Activated CD8-positive, alpha-beta T cell treated with anti-CD3 and anti-CD28 coated beads for 36 hours (primary cell): ENCODE measurements around the gene PAK1. TPM values are rescaled to one million over a fixed set of nuclear protein-coding genes. Genes with fewer than 3 reads are reported as not detected.

ENCODE experiments used
- ATAC-seq: fragments of 200-7000 bp; cut with Tn5 transposase; one replicate; pipeline ENCODE4 v1.10.0; 2021; ENCODE audit warnings: mild to moderate bottlenecking, moderate library complexity
- CTCF ChIA-PET: fragments of 350-600 bp; sonication (Branson Sonifier 250); formaldehyde crosslinking; loops from one replicate; lab custom pipeline; 2021; ENCODE audit warnings: antibody characterized with exemption; lab: Charles Lee
- POLR2A ChIA-PET: fragments of 350-600 bp; sonication (Branson Sonifier 250); formaldehyde crosslinking; loops from one replicate; lab custom pipeline; 2021; ENCODE audit warnings: antibody characterized with exemption; lab: Charles Lee
- DNase-seq: peaks from one replicate; pipeline ENCODE4 v3.0.0-alpha.2; 2020
- H3K27ac Mint-ChIP-seq: one replicate; pipeline ENCODE4 v1.8.0; 2021; ENCODE audit warnings: mild to moderate bottlenecking, mixed read lengths
- H3K27me3 Mint-ChIP-seq: one replicate; pipeline ENCODE4 v1.8.0; 2021; ENCODE audit warnings: mixed read lengths
- H3K36me3 Mint-ChIP-seq: one replicate; pipeline ENCODE4 v1.8.0; 2021; ENCODE audit warnings: low read depth, mixed read lengths
- H3K4me1 Mint-ChIP-seq: one replicate; pipeline ENCODE4 v1.8.0; 2021; ENCODE audit warnings: low read depth, mixed read lengths
- H3K4me3 Mint-ChIP-seq: one replicate; pipeline ENCODE4 v1.8.0; 2021; ENCODE audit warnings: mild to moderate bottlenecking, moderate library complexity, mixed read lengths
- H3K9me3 Mint-ChIP-seq: one replicate; pipeline ENCODE4 v1.8.0; 2021; ENCODE audit warnings: mixed read lengths
- intact Hi-C: fragments of 100-400 bp; cut with micrococcal nuclease; formaldehyde crosslinking; loops from one replicate; pipeline ENCODE4 v1.10.0; 2022
- total RNA-seq, 2 experiments: library from RNA; stranded (reverse); gene quantifications; one replicate each; pipeline ENCODE4 v1.2.3, GENCODE V29; 2021
- TF ChIP-seq, protein P1 (sequence below): fragments of 200-600 bp; IDR thresholded peaks from one replicate; pipeline ENCODE4 v1.8.0; 2022; ENCODE audit warnings: antibody characterized with exemption, mild to moderate bottlenecking

PAK1 gene
- total RNA-seq, 2 experiments from 2014 or later = 43.8 to 49.9 TPM

DNA sequence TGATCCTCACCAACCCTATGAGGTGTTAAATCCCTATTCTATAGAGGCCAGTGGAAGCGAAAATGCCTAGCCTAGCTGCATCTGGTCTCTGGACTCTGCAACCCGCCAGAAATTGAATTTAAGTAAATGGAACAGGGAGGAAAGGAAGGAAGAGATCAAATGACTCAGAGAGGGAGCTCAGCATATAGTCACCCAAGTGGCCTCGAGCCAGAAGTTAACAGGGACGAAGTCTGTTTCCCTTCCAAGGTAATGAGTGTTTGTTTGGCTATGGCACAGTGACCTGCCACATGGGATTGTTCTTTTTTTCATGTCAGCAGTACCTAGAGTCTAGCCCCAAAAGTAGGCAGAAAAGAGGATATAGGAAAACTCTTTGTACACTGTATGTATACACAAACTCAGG is 66.3 kb downstream of the PAK1 start:
- ATAC-seq (no peak), DNase-seq (no peak)
- POLR2A ChIA-PET = no interaction called here
- Mint-ChIP-seq H3K4me1 (peaks cover 53% of the 10 kb centered on the region), H3K36me3 (peaks cover 11% of the 10 kb centered on the region), H3K4me3 (no peak overlapping the region), H3K27ac (no peak overlapping the region), H3K27me3 (no peaks in the 10 kb centered on the region), H3K9me3 (no peaks in the 10 kb centered on the region)
- intact Hi-C loops = no loop called here
- CTCF ChIA-PET = no interaction called here
- TF ChIP-seq, protein P1, sequence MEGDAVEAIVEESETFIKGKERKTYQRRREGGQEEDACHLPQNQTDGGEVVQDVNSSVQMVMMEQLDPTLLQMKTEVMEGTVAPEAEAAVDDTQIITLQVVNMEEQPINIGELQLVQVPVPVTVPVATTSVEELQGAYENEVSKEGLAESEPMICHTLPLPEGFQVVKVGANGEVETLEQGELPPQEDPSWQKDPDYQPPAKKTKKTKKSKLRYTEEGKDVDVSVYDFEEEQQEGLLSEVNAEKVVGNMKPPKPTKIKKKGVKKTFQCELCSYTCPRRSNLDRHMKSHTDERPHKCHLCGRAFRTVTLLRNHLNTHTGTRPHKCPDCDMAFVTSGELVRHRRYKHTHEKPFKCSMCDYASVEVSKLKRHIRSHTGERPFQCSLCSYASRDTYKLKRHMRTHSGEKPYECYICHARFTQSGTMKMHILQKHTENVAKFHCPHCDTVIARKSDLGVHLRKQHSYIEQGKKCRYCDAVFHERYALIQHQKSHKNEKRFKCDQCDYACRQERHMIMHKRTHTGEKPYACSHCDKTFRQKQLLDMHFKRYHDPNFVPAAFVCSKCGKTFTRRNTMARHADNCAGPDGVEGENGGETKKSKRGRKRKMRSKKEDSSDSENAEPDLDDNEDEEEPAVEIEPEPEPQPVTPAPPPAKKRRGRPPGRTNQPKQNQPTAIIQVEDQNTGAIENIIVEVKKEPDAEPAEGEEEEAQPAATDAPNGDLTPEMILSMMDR = no peak

DNA sequence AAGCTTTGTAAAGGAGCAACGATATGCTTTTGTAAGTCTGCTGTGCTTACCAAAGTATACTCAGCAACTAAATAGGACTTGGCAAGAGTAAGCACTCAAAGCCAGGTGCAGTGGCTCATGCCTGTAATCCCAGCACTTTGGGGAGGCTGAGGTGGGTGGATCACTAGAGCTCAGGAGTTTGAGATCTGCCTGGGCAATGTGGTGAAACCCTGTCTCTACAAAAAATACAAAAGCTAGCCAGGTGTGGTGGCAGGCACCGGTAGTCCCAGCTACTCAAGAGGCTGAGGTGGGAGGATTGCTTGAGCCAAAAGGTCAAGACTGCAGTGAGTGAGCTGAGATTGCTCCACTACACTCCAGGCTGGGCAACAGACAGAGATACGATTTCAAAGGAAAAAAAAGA is 67.5 kb downstream of the PAK1 start:
- Mint-ChIP-seq H3K27me3 (no peaks in the 10 kb centered on the region), H3K36me3 (peaks cover 13% of the 10 kb centered on the region), H3K4me1 (peaks cover 58% of the 10 kb centered on the region), H3K4me3 (no peak overlapping the region), H3K9me3 (no peaks in the 10 kb centered on the region), H3K27ac (no peak overlapping the region)
- POLR2A ChIA-PET = no interaction called here
- TF ChIP-seq, protein P1 = no peak
- ATAC-seq (no peak), DNase-seq (no peak)
- intact Hi-C loops = no loop called here
- CTCF ChIA-PET = interaction anchor here (1.0 to 1.1 kb wide), 2 partner anchors 14 to 280 kb away, joined by 3 read pairs; no protein-coding TSS in a partner anchor

DNA sequence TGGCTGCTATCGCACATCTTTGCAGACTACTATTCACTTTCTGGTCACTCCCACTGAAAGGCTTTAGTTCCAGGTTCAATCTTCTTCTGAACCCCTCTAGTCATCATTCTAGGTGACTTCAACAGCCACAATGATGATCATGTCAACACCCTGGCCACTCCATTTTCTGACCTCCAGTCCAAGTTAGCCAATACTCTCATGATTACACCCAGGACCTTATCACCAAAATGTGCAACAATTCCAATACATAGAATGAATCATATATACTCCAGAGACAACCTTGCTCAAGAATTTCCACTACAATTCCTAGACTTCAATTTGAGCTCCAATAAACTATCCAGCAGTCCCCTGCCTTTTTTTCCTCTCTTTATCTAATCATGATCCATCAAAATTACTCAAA is 70.7 kb downstream of the PAK1 start:
- peaks cover 15% of the 10 kb centered on the region for H3K36me3 Mint-ChIP-seq
- DNase-seq (no peak), ATAC-seq (no peak)
- H3K27me3 Mint-ChIP-seq = no peaks in the 10 kb centered on the region
- TF ChIP-seq, protein P1 = no peak
- peaks cover 43% of the 10 kb centered on the region for H3K4me1 Mint-ChIP-seq
- no peak overlapping the region for H3K27ac Mint-ChIP-seq
- H3K9me3 Mint-ChIP-seq = no peaks in the 10 kb centered on the region
- POLR2A ChIA-PET = interaction anchor here (1.4 kb wide), 1 partner anchor 8 kb away, joined by 5 read pairs; no protein-coding TSS in a partner anchor
- no peak overlapping the region for H3K4me3 Mint-ChIP-seq
- CTCF ChIA-PET = interaction anchor here (0.9 kb wide), 1 partner anchor 8 kb away, joined by 3 read pairs; no protein-coding TSS in a partner anchor
- intact Hi-C loops = no loop called here

DNA sequence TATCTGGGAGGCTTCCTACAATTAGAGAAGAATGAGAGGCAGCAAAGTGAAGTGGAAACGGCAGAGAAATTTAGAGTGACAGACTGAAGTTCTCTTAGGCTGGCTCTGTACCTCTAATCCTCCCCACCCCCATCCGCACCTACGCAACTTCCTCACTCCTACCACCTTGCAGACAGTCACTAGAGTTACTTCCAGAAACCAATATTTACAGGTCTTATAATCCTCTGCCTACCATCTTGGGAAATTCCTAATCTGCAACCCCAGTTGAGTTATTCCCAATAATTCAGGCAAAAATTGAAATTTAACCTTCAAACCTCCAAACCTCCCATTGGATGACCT is 71.7 kb downstream of the PAK1 start:
- no peaks in the 10 kb centered on the region for H3K9me3 Mint-ChIP-seq
- ChIA-PET POLR2A (no interaction called here), CTCF (interaction anchor here (2.2 kb wide), 1 partner anchor 9 kb away, joined by 7 read pairs; no protein-coding TSS in a partner anchor)
- H3K27ac Mint-ChIP-seq = peak overlapping the region; percentile 18
- H3K36me3 Mint-ChIP-seq = peaks cover 17% of the 10 kb centered on the region
- ATAC-seq = no peak
- intact Hi-C loops = no loop called here
- TF ChIP-seq, protein P1 = no peak
- H3K4me3 Mint-ChIP-seq = no peak overlapping the region
- H3K27me3 Mint-ChIP-seq = no peaks in the 10 kb centered on the region
- peak; percentile 23 for DNase-seq
- H3K4me1 Mint-ChIP-seq = peaks cover 35% of the 10 kb centered on the region

DNA sequence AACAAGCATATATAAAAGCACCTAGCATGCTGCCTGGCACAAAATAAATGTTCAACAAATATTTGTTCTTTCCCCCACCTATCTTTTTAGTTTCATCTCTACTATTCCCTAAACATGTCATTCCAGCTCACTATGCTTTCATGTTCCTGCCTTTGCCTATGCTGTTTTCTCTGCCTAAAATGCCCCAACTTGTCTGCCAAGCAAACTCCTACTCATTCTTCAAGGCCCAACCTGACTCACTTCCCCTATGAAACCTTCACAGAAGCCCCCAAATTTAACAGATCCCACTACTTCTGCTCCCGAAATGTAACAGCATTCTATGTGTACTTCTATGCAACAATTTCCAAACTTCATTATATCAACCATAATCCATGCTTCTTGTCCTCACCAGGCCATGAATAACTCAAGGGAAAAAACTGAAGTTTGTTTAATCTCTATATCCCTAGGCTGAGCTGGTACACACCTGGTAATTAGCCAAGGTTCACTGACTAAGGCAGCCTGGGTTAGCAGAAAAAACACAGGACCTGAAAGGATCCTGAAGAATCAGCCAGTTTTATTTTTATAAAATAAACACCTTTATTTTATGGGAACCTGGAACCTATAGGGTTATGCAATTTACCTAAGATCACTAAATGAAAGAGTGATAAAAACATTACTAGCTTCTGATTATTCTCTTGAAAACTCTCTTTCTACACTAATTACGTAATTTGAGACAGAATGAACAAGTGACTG is 72.2 kb downstream of the PAK1 start:
- Mint-ChIP-seq H3K27me3 (no peaks in the 10 kb centered on the region), H3K4me3 (no peak overlapping the region), H3K36me3 (peaks cover 17% of the 10 kb centered on the region), H3K9me3 (no peaks in the 10 kb centered on the region), H3K27ac (peak overlapping the region; percentile 39), H3K4me1 (peaks cover 33% of the 10 kb centered on the region)
- DNase-seq (no peak), ATAC-seq (no peak)
- ChIA-PET CTCF (interaction anchor here (2.2 kb wide), 1 partner anchor 10 kb away, joined by 7 read pairs; no protein-coding TSS in a partner anchor), POLR2A (no interaction called here)
- TF ChIP-seq, protein P1 = no peak
- intact Hi-C loops = no loop called here
